NB4 (cell line): Measurements from ENCODE around the gene FGF7.

Source experiments
- CTCF ChIP-seq: IDR thresholded peaks from one replicate; pipeline ENCODE4 v1.5.1; 2012; ENCODE audit warnings: low read depth, low read length
- MYC ChIP-seq: IDR thresholded peaks from 2 replicates; pipeline ENCODE4 v1.6.1; 2011; ENCODE audit warnings: low read depth, low read length
- POLR2A ChIP-seq: IDR thresholded peaks from 2 replicates; pipeline ENCODE4 v1.6.1; 2011; ENCODE audit warnings: mild to moderate bottlenecking; ENCODE audit not compliant: insufficient read length; ENCODE audit errors: extremely low read depth

GRCh38 chr15:49415638-49416037 lies 7.4 kb upstream of the FGF7 start:
- TF ChIP-seq CTCF: no peak
- TF ChIP-seq POLR2A: no peak
- no peak for TF ChIP-seq MYC
